Activated T-cell treated with anti-CD3 and anti-CD28 coated beads, Interleukin-2, amount 50 U/mL, for 48 hours (primary cell): Measurements from ENCODE around the gene CPED1.
"Not testable (repeated sequence)": the region's sequence is repeated elsewhere in the genome, so short reads cannot be mapped to it uniquely, and the experiment has no call there.

Experiments used
- DNase-seq, 2 experiments: peaks; one replicate each; pipeline ENCODE4 v3.0.0-alpha.2; 2020

The CPED1 gene

DNA sequence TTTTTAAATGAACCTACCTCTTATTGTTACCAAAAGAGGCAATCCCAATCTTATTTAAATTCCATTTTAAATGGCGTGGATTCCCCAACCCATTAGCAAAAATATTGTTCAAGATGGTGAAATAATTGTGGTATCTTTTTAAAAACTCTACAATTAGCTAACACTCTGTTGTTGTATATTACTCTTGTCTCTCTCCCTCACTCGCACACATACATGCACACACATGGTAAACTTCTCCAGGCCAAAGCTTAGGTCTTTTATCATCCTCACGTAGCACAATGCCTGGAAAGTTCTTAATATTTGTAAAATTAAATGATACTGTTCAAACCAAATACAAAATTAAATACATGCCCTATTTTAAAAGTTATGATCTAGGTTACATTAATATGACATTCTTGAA, 171.0 kb downstream of the CPED1 start:
- no peak for DNase-seq

DNA sequence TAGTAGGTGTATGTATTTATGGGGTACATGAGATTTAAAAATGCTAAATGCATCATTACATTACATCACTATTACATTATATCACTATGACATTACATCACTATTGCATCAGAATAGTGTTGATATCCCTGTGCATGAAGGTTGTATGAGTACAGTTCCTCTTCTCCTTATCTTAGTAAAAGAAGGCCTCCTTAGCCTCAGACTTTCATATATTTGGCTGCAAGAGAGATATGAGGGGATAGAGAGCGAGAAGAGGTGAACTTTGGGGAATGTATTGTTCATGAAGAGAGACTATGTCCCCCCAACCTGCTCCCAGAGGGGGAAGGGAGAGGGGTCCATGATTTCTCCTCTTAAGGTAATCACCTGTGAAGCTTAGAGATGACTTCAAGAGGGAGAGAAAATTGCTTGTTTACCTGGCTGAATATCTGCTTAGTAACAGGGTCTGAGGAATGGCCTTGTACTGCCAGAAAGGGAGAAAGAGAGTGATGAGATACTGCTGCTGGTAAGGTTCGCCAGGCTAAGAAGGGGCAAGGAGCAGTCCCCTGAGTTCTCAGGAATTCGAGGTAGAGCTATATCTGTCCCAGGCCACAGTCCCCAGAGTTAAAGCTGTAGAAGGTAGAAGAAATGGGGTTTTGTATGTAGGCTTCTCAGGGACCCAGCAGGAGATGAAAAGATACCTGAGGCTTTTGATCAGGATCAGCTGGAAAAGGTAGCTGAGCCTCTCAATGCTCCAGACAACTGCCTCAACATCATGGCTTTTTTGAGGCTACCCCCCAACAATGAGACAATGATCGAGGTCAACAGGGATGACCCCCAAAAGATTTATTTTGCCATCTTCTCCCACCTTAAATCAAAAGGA, 171.9 kb downstream of the CPED1 start:
- DNase-seq, result no peak

DNA sequence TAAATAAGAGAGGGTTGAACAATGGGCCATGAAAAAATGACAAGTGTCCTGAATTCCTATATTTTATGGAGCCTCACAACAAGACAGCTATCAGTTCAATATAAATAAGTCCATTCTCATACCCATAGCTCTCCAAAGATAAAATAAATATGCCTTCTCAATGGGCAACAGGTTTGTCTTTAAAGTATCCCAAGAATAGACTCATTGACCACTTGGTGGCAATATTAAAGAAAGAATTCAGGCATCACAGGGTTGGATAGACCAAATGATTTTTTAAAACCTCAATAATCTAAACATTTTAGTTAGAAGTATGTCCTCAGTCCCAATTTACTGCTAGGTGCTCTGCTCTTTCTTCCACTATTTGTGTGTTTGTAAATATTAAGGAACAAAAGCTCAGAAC, 175.2 kb downstream of the CPED1 start:
- DNase-seq, result no peak

DNA sequence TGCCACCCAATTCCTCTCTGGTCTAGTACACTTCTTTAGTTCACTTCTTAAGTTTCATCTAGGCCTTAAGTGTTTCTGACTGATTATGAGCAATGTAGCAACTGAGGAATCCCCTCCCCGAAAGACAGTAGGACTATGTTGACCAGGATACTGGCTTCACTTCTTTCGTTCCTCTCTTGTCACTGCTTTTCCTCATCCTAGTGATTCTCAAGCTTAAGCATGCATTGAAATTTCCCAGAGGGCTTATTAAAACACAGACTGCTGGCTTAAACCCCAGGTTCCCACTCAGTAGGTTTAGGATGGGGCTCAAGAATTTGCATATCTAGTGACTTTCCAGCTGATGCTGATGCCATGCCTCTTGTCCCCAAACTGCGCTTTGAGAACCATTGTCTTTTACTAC, 175.7 kb downstream of the CPED1 start:
- no peak for DNase-seq

DNA sequence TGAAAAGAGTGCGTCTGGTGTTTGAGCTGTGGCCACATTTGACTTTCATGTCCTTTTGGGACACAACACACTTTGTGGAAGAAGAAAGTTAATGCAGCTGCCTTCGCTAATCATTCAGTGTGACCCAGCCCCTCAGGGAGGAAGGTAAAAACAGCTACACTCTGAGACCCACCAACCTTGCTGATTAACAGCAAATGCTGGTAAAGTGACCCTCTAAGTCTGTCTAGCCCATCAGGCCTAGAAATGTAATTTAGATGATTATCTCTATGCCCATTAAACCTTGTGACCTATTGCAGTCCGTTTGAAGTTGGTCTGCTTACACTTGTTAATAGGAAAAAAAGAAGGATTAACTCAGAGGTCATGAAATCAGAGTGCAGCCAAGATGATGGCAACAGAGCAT, 178.4 kb downstream of the CPED1 start:
- DNase-seq, result no peak

DNA sequence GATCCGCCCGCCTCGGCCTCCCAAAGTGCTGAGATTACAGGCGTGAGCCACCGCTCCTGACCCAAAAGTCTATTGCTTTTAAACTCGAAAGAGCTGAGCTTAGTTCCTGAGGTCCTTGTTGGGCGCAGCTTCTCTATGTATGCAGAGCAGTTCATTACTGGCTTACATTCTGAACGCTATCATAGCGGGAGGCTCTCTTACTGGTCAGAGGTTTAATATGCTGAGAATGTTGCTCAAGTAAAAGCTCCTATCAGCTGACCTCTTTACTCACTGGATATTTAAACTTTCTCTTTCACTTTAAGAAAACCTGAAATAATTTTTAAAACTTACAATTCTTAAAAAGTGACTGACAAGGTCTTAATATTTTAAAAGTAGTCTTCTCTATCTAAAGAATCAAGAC, 179.5 kb downstream of the CPED1 start:
- no peak for DNase-seq

DNA sequence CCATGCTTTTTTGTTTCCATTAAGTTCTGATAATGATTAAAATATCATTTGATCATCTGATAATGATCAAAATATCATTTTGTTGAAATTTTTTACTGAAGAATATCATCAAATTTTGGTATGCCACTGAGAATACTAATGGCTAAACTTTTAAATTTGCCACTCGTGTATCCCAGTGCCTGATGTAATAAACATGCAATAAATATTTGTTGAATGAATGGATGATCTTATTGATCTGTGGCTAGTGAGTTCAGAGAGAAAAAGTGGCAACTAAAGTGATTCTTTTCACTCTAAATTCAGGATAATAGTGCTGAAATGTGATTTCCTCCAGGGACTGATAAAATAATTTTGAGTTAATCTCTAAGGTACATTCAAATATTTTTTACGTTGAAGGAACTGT, 181.0 kb downstream of the CPED1 start:
- DNase-seq, result no peak

DNA sequence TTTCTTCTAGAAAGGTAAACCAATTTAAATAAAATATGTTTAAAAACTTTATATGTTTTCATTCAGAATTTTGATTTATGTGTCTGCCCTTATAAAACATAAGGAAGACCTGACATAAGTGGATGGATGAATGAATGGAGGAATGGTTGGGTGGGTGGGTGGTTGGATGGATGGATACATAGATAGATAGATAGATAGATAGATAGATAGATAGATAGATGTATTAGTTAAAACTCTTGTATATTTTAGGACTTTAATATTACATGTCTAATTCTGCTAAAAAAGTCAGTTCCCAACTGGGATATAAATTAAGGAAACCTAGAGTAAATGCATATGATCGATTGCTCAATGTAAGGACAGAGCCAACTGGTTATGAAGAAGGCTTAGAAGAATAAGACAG, 184.0 kb downstream of the CPED1 start:
- DNase-seq, result no peak

DNA sequence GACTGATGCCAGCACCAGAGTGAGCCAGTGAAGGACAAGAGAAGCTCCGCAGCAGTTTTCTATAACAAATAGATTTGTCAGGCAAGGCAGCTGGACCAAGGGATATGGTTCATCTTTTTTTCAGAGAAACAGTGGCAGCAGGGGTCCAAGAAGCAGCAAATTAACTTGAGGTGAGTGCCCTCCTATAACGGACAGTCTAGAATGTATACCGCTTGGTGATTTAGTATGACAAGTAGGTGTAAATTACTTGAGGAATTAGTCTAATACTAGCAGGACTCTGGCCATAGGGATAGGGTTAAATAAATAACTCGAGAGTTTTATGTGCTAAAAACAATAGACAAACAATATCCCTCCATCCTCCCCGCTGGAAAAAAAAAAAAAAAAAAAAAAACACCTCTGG, 187.3 kb downstream of the CPED1 start:
- no peak for DNase-seq

DNA sequence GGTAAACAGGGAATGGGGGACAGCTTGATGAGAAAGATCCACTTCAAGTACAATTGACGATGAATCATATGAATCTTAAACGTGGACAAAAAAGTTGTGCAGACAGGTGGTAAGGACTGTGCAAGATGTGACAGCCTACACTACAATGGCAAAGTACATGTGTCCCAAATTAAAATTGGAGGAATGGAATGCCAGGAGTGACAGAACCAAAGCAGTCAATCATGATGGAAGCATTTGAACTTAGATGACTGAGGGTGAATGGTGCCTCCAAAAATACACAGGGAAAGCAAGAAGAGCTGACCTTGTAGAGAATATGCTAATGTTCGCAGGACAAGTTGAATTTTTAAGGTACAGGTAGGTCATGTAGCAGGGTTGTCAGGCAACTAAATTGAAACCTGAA, 189.9 kb downstream of the CPED1 start:
- DNase-seq, result no peak

DNA sequence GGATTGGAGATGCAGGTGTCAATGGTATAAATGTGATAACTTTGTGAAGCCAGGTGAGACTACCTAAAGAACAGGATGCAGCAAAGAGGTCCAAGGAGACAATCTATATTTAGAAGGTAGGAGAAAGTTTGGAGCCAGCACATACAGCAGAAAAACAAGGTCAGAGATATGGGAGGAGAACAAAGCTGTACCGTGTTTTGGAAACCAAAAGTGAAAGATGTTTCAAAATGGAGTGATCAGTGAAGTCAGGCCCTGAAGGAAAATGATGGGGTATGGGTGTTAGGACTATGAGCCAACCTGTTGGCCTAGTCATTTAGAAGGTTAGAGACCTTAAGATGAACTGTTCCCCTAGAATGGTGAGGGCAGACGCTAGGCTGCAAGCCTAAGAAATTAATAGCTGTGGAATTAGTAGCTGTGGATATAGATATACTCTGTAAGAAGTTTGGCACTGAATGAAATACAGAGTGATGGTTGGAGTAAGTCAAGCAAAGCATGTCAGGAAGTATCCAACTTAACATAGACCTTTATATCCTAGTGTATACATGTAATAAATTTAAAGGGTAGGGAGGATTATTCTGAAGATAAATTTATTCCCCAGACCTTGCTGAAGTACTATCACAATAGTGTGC, 190.5 kb downstream of the CPED1 start:
- no peak for DNase-seq

DNA sequence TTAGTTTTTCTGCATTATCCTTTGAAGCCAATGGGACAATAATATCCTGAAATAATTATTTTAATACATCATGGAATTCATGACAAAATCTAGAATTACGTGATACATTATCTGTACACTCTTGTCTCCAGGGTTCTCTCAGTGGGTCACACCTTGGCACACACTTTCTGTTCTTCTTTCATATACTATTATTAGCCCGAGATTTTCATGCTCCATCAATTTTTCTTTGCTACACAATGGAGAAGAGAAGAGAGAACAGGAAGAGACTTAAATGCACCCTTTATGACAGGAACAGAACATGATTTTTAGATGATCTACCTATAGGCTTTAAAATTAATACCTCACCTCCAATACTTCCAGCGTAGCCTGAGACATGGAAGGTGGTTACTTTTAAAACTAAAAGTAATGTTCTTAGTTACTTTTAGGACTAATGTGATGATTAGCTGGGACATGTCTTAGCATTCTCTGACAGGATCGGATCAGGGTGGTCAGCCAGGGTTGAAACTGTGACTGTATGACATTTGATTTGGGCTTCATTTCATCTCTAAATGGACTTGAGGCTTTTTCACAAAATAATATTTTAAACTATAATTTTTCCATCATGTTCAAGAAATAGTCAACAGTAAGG, 192.0 kb downstream of the CPED1 start:
- no peak for DNase-seq

DNA sequence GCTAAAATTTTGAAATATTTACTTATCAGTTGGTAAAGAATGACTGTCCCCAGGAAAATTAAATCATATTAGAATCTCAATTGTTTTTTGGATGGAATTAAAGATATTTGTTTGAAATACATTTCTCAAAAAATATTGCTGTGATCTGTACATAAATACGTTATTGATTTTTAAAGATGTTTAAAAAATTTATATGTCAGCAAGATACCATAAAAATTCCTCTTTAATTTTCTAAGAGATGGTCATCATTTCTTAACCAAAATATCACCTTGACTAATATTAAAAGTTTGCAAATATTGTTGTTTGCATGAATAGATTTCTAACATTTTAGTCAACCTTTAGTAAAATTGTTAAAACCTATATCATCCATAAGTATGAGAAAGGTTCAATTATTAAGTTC, 192.8 kb downstream of the CPED1 start:
- no peak for DNase-seq

DNA sequence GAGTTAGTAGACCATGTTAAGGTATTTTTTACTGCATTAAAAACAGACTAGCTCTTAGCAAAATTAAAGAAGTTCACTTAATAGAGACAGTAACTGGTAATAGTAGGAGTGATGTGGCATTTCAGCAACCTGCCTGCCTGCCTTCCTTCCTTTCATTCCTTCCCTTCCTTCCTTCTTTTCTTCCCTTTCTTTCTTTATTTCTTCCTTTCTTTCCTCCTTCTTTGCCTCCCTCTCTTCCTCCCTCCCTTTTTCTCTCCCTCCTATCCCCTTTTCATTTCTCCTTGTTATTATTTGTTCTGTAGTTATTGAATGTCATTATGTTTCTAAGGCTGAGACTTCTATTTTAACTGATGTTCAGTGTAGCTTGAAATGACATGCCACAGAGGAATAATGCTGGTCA, 193.8 kb downstream of the CPED1 start:
- DNase-seq, result no peak

DNA sequence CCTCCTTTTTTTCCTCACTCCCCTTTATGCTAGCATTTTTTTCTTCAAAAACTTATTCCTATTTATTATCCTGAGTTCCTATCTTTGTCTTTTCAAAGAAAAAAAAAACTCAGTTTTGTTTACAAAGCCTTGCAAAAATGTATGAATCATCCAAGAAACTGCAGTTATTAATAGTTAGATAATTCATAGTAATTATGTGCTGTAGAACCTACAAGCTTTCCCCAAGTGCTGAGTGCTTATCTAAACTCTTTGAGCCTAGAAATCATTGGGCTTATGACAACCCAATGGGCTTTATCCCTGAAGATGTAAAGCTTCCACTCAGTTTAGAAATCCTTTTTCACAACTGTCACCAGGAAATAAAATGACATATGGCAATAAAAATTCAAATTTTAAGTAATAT, 194.4 kb downstream of the CPED1 start:
- DNase-seq, result no peak

DNA sequence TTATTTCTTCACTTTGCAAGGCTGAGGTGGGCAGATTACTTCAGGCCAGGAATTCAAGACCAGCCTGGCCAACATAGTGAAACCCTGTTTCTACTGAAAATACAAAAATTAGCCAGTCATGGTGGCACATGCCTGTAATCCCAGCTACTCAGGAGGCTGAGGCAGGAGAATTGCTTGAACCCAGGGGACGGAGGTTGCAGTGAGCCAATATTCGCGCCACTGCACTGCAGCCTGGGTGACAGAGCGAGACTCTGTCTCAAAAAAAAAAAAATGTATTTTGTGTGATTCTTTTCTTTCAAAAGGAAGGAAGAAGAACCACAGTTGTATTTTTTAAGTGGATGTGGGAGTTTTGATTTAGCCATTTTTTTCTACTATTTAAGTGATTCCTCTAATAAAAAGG, 195.4 kb downstream of the CPED1 start:
- DNase-seq, result not testable (repeated sequence)

DNA sequence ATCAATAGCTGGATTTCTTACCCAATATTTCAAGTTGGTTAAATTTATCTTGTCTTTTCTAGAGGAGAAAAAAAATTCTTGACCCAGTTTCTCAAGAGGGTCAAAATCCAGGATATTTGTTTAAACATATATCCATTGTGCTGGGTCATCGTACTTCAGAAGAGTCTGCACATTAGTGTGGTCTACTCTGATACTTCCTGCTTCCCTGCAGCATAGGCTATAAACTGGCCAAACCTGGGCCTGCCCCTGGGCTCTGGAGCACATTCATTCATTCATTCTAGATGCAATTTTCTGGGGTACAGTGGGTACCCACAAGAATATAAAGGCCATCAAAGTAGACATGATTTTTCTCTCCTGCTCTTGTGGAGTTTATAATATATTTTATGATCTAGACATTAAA, 198.2 kb downstream of the CPED1 start:
- DNase-seq, result no peak

DNA sequence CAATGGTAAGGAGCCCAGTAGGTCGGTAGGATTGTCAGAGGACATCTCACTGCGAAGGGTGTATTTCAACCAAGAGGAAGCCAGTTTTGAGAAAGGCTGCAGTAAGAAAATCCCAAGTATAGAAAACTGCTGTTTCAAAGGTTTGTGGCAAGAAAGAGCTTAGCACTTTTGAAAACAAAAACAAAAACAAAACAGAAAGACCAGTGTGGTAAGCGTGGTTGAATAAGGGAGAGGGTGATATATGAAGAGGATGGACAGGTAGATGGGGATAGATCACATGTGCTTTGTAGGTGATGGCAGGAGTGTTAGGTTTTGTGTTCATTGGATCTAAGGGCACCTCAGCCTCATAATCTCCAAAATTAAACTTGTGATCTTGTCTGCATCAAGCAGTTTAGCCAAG, 198.7 kb downstream of the CPED1 start:
- DNase-seq, result no peak

DNA sequence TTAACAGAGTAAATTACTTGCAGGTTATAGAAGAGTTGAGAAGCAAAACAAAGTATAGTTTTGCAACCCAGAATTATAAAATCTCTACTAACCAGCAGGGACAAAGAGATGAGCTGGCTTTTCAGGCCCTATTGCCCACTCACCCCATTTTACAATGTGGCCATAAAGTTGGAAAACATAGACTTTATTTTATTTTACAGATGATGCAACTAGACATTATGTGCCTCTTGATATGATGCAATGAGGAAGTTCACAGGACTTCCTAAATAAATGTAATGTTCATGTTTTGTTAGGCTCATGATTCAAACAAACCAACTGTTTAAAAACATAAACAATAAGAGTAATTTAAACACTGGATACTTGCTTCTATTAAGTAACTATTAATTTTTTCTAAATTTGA, 199.2 kb downstream of the CPED1 start:
- DNase-seq, result no peak

DNA sequence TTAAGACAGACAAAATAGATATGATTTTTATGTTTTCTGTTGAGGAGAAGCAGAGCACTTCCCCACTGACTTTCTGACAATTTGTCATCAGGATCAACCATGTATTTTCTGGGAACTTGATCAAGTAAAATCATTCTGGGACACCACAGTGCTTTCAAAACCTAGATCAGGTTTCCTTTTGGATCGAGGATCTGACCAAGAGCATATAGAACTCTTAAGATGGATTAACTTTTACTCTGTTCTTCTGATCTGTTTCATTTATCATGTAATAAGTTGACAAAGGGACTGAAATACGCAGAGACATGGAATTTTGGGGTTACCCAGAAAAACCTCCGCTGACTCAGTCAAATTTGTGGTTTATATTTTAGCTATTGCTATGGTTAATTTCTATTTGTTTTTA, 204.3 kb downstream of the CPED1 start:
- no peak for DNase-seq

DNA sequence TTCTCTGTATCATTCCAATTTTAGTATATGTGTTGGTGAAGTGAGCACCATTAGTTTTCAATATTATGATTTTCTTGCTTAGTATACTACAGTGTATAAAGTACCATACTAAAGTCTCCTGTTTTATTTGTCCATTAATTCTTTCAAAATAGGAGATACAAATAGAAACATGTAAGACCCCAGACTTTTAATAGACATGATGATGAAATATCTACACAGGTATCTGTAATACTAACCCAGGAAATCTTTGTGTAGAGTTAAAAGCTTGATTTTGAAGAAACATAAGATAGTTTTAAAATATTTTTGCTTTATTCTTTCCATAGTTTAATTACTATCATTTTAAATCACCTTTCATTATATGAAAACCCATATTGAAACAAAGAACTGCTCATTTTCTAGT, 206.5 kb downstream of the CPED1 start:
- no peak for DNase-seq

DNA sequence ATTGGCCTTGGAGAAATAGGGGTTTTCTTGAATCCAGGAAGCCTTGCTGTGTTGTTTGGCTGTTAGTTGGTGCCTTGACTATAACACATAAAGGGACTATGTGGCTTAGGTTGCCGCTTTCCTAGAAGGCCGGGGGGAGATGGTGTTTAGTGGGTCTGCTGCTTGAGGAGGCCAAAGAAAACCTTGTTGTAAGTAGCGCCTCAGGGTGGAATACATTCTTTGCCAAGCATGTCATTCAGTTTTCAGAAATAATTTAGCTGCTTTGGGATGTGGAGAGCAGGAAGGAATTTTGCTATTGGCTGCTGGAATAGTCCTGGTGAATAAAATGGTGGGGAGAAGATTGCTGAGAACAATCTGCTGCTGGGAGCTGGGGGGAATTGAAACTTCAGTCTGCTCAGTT, 207.4 kb downstream of the CPED1 start:
- no peak for DNase-seq

DNA sequence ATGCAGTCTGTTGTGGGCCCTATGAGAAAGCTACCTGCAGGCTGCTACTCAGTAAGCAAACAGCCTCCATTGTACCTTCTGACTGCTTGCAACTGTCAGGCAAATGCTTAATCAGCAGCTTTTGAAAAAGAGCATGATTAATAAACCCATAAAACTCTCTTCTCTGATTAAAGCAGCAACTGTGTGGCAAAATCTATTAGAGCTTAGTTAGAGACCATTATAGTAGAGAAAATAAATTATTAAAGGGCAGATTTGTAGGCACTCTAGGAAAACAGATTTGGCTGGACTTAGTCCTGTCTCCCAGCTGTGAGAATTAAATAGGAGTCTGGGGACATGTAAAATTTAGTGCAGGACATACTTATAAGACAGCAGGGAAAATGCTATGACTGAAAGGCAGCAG, 207.8 kb downstream of the CPED1 start:
- DNase-seq, result no peak

DNA sequence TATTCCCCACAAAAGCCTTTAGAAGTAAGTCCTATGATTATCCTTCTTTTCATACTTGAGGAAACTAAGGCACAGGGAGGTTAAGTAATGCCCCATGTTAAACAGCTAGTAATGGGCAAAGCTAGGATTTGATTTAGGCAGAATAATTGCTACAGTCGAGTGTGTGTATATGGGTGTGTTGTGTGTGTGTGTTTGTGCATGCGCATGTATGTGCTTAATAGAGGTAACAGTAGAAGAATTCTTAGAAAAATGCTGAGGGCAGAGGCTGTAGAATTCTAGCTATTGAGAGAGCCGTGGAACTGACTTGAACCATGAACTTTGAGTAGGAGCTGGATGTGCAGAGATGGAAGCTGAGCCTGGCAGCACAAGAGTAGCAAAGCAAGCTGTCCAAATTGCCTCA, 208.9 kb downstream of the CPED1 start:
- DNase-seq, result no peak
